Effector memory CD4-positive, alpha-beta T cell (primary cell): ENCODE measurements around the gene QSER1.

ENCODE experiments used
- DNase-seq, 3 donors: peaks; one replicate each; pipeline ENCODE4 v3.0.0-alpha.2; 2020
- H3K27ac ChIP-seq: 2 replicates; pipeline ENCODE4 v1.7.0; 2013; ENCODE audit warnings: mild to moderate bottlenecking, low read length, moderate library complexity; ENCODE audit not compliant: insufficient read depth, poor library complexity, severe bottlenecking
- H3K27me3 ChIP-seq: replicated peaks from 2 replicates; pipeline ENCODE4 v1.7.0; 2013; ENCODE audit warnings: mild to moderate bottlenecking, low read length; ENCODE audit not compliant: insufficient read depth, control insufficient read depth, poor library complexity, severe bottlenecking
- H3K36me3 ChIP-seq: 2 replicates; pipeline ENCODE4 v1.7.0; 2013; ENCODE audit warnings: mild to moderate bottlenecking, low read length, moderate library complexity; ENCODE audit not compliant: control insufficient read depth, insufficient read depth
- H3K4me1 ChIP-seq: 2 replicates; pipeline ENCODE4 v1.7.0; 2013; ENCODE audit warnings: low read length, mild to moderate bottlenecking; ENCODE audit not compliant: control insufficient read depth, insufficient read depth, poor library complexity, severe bottlenecking
- H3K4me3 ChIP-seq: 2 replicates; pipeline ENCODE4 v1.7.0; 2013; ENCODE audit warnings: low read length, low read depth, mild to moderate bottlenecking; ENCODE audit not compliant: insufficient read depth, poor library complexity, severe bottlenecking
- H3K9me3 ChIP-seq: 2 replicates; pipeline ENCODE4 v1.7.0; 2013; ENCODE audit warnings: mild to moderate bottlenecking, low read length, moderate library complexity; ENCODE audit not compliant: control insufficient read depth

The QSER1 gene

DNA sequence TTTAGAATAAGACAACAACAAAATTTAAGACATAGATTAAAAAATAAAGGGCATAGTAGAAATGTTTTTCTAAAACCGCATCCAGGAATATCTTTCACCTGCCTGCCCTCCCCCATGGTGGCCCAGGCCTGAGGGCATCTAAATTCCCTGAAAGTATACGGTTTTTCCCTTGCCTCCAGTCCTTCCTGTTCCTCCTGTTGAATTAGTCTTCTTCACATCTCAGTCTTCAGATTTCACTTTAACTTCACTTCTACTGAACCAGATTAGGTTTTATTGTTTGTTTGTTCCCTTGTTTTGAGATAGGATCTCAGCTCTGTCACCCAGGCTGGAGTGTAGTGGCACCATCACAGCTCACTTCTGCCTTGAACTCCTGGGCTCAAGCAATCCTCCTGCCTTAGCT lies 90.0 kb downstream of the QSER1 start:
- no peak overlapping the region for H3K27ac ChIP-seq

DNA sequence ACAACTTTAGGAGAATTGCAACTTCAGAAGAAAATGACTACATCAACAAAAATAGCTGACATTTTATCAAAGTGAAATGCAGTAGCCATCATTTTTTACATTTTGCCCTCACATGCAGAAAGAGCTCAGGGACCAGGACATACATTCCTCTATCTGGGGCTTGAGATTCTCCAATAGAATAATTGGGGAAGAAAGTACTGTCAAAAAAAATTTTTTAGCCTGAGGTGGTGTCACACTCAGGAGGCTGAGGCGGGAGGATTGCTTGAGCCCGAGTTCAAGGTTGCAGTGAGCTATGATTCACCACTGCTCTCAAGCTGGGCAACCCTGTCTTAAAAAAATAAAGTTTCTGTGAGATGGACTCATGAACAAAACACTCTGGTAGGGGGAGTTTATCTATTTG lies 90.9 kb downstream of the QSER1 start:
- Histone ChIP-seq H3K4me1 (no peaks in the 10 kb centered on the region), H3K27me3 (no peaks in the 10 kb centered on the region), H3K4me3 (no peak overlapping the region), H3K9me3 (no peaks in the 10 kb centered on the region), H3K36me3 (no peaks in the 10 kb centered on the region), H3K27ac (no peak overlapping the region)
- DNase-seq: no peak

More for the DNA sequence above, 90.0 kb downstream of the QSER1 start:
- Histone ChIP-seq H3K4me1 (no peaks in the 10 kb centered on the region), H3K9me3 (no peaks in the 10 kb centered on the region), H3K27me3 (no peaks in the 10 kb centered on the region), H3K4me3 (no peak overlapping the region), H3K36me3 (no peaks in the 10 kb centered on the region)
- no peak for DNase-seq

DNA sequence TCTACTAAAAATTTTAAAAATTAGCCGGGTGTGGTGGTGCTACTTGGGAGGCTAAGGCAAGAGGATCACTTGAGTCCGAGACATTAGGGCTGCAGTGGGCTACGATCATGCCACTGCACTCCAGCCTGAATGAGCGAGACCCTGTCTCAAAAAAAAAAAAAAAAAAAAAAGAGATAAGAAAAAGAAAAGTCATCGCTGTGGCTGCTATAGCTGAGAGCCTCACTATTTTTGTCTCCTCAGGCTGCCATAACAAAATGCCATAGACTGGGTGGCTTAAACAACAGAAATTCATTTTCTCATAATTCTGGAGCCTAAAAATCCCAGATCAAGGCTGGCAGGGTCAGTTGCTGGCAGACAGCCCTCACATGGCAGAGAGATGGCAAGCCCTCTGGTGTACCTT lies 93.0 kb downstream of the QSER1 start:
- H3K36me3 ChIP-seq: no peaks in the 10 kb centered on the region
- H3K9me3 ChIP-seq: no peaks in the 10 kb centered on the region
- no peaks in the 10 kb centered on the region for H3K27me3 ChIP-seq
- H3K27ac ChIP-seq: no peak overlapping the region
- no peaks in the 10 kb centered on the region for H3K4me1 ChIP-seq
- H3K4me3 ChIP-seq: no peak overlapping the region
- no peak for DNase-seq

DNA sequence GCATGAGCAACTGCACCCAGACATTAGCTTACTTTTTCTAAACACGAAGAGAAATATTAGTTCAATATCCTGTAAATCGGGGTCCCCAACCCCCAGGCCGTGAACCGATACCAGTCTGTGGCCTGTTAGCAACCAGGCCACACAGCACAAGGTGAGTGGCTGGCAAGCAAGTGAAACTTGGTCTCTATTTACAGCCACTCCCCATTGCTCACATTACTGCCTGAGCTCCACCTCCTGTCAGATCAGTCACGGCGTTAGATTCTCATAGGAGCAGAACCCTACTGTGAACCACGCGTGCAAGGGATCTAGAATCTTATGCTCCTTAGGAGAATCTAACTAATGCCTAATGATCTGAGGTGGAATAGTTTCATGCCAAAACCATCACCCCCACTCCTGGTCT lies 95.2 kb downstream of the QSER1 start:
- Histone ChIP-seq H3K36me3 (no peaks in the 10 kb centered on the region), H3K9me3 (no peaks in the 10 kb centered on the region), H3K27ac (no peak overlapping the region), H3K27me3 (no peaks in the 10 kb centered on the region), H3K4me3 (no peak overlapping the region), H3K4me1 (no peaks in the 10 kb centered on the region)
- no peak for DNase-seq

DNA sequence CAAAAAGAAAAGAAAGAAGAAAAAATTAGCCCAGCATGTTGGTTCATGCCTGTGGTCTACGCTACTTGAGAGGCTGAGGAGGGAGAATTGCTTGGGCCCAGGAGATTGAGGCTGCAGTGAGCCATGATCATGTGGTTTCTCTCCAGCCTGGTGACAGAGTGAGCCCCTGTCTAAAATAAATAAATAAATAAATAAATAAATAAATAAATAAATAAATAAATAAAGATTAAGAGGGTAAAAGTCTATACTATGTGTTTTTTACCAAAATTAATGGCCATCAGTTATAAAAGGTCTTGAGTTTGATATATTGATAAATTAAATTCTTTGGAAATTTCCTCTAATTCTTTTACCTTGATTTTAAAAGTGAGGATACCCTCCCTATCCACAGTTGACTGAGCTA lies 97.9 kb downstream of the QSER1 start:
- H3K36me3 ChIP-seq: no peaks in the 10 kb centered on the region
- no peak for DNase-seq
- H3K4me1 ChIP-seq: no peaks in the 10 kb centered on the region
- no peak overlapping the region for H3K4me3 ChIP-seq
- H3K27me3 ChIP-seq: no peaks in the 10 kb centered on the region
- no peak overlapping the region for H3K27ac ChIP-seq
- no peaks in the 10 kb centered on the region for H3K9me3 ChIP-seq

DNA sequence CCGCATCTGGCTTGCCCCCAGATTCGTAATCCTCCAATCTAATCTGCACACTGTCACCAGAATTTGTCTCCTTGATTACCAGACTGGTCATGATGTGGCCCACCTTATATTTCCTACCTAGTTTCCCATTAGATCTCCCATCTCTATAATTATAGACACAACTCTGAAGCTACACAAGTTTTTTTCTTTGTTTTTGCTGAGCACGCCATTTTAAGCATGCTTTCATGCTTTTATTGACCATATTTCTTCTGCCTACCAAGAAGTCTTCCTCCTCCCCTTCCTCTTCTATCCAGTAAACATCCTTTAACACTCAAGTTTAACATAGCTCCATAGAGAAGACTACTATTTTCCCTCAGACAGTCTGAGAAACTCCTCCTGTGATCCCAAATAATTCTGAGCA lies 98.8 kb downstream of the QSER1 start:
- H3K4me1 ChIP-seq: no peaks in the 10 kb centered on the region
- H3K4me3 ChIP-seq: no peak overlapping the region
- no peak for DNase-seq
- no peaks in the 10 kb centered on the region for H3K9me3 ChIP-seq
- H3K27ac ChIP-seq: no peak overlapping the region
- no peaks in the 10 kb centered on the region for H3K27me3 ChIP-seq
- no peaks in the 10 kb centered on the region for H3K36me3 ChIP-seq

DNA sequence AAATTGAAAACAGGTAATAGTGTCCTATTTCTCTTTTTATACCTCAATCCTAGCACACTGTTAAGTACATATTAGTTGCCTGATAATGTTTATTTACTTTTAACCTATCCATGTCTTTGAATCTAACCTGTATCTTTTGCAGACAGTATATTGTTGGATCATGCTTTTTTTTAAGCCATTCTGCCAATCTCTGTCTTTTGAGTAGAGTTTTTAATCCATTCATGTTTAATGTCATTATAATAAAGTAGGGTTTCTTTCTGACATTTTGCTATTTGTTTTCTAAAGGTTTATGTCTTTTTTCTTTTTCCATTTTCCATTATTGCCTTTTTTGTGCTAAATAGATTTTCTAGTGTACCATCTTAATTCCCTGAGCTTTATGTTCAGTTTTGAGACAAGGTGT lies 99.3 kb downstream of the QSER1 start:
- DNase-seq: no peak
- Histone ChIP-seq H3K4me1 (no peaks in the 10 kb centered on the region), H3K27me3 (no peaks in the 10 kb centered on the region)

DNA sequence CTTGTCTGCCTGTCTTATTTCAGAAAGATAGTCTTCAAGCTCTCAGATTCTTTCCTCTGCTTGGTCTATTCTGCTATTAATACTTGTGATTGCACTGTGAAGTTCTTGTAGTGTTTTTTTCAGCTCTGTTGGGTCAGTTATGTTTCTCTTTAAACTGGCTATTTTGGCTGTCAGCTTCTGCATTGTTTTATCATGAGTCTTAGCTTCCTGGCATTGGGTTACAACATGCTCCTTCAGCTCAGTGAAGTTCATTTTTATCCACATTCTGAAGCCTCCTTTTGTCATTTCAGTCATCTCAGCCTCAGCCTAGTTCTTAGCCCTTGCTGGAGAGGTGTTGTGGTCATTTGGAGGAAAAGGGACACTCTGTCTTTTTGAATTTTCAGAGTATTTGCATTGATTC lies 107.6 kb downstream of the QSER1 start:
- no peak for DNase-seq
- Histone ChIP-seq H3K36me3 (no peaks in the 10 kb centered on the region), H3K27me3 (no peaks in the 10 kb centered on the region), H3K4me1 (peaks cover 2% of the 10 kb centered on the region), H3K4me3 (no peak overlapping the region), H3K27ac (no peak overlapping the region), H3K9me3 (no peaks in the 10 kb centered on the region)

More for the DNA sequence above, 99.3 kb downstream of the QSER1 start:
- Histone ChIP-seq H3K4me3 (no peak overlapping the region), H3K36me3 (no peaks in the 10 kb centered on the region), H3K27ac (no peak overlapping the region), H3K9me3 (no peaks in the 10 kb centered on the region)

DNA sequence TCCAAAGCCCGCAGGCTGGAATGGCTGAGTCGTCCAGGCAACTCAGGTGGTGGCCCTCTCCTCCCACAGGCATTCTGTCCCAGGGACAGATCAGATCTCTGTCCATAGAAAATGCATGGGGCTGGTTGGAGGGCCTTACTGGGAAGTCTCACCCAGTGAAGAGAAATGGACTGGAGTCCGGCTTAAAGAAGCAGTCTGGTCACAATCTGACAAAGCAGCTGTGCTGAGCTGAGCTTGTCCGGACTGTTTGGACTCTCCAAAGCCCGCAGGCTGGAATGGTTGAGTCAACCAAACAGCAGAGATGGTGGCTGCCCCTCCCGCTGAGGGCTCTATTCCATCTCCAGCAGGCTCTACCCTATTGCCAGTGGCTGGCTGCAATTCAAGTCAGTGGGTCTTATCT lies 108.7 kb downstream of the QSER1 start:
- Histone ChIP-seq H3K4me3 (no peak overlapping the region), H3K4me1 (peaks cover 11% of the 10 kb centered on the region), H3K36me3 (no peaks in the 10 kb centered on the region), H3K27me3 (no peaks in the 10 kb centered on the region), H3K27ac (no peak overlapping the region), H3K9me3 (no peaks in the 10 kb centered on the region)
- no peak for DNase-seq

DNA sequence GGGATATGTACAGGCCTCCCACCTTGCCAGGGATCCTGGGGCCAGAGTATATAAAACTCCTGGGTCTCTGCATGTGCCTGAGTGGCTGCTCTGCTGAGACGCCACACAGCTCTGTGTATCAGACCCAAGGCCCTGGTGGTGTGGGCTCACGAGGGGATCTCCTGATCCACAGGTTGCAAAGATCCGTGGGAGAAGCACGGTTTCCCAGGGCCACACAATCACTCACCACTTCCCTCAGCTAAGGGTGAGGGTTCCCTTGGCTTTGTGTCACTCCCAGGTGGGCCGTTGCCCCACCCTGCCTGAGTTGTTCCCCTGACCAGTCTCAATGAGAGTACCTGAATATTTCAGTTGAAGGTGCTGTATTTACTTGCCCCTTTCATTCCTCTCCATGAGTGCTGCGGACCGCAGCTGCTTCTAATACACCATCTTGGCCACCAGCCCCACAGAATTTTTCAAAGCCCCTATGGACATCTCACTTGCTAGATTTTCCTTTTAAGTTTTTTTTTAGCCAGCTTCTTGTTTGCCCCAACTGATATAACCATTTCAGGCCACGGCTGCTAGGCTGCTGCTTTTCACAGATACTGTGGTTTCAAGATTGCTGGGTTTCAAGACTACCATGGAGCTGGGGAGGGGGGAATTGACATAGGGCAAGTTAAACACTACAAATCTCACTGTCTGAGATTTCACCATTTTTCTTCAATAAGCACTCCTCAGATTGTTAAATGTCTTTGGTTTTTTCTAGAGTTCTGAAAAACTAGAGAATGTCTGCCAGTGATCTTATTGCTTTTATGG lies 109.3 kb downstream of the QSER1 start:
- Histone ChIP-seq H3K9me3 (no peaks in the 10 kb centered on the region), H3K36me3 (no peaks in the 10 kb centered on the region), H3K27ac (no peak overlapping the region), H3K4me1 (peaks cover 11% of the 10 kb centered on the region), H3K27me3 (no peaks in the 10 kb centered on the region), H3K4me3 (no peak overlapping the region)
- no peak for DNase-seq
